Pancreas (tissue), 10 donors: ENCODE results near the gene KIAA1671. TPM values are rescaled to one million over a fixed set of nuclear protein-coding genes. Genes with fewer than 3 reads are reported as not detected.

Experiments
- ATAC-seq, 4 donors: fragments of 200-7000 bp; cut with Tn5 transposase; one replicate each; pipeline versions ENCODE4 v1.8.0 to v1.9.1; 2020; ENCODE audit warnings: mild to moderate bottlenecking in 4 of 4, moderate library complexity in 4 of 4
- DNase-seq, 6 donors: peaks; one replicate each; pipeline ENCODE4 v3.0.0-alpha.2; 2020
- FAIRE-seq: peaks from 2 replicates; lab custom pipeline; 2012; peaks lifted over from hg19 to GRCh38; lab: Jason Lieb, UNC
- H3K27ac ChIP-seq, 4 donors: fragments of 200-600 bp; sonication (generic); 1 replicate in 3 of 4; 2 replicates in 1 of 4; pipeline versions ENCODE4 v1.5.0 to v1.8.0; 2020
- H3K27me3 ChIP-seq, 4 donors: fragments of 200-600 bp; one replicate each; pipeline ENCODE4 v1.8.0; 2021
- H3K36me3 ChIP-seq, 3 donors: fragments of 200-600 bp; sonication (generic) in 1 of 3; one replicate each; pipeline versions ENCODE4 v1.5.0 to v1.8.0; 2020 to 2021
- H3K4me1 ChIP-seq, 3 donors: fragments of 200-600 bp; one replicate each; pipeline ENCODE4 v1.8.0; 2021
- H3K4me3 ChIP-seq, 4 donors: fragments of 200-600 bp; sonication (generic) in 2 of 4; one replicate each; pipeline versions ENCODE4 v1.5.0 to v1.8.0; 2020 to 2021
- H3K9me3 ChIP-seq, 4 donors: fragments of 200-600 bp; one replicate each; pipeline ENCODE4 v1.8.0; 2021
- WGBS, 2 donors: extraction: QIAGEN DNeasy Blood & Tissue Kit; methylation state at CpG; one replicate each; pipeline ENCODE4 v1.1.7; 2013; 5-methylcytosine and 5-hydroxymethylcytosine counted together
- intact Hi-C, 3 donors: fragments of 100-400 bp; cut with DNase I; formaldehyde crosslinking; loops; one replicate each; pipeline versions ENCODE4 v1.11.1 to v1.14.2; 2022
- polyA plus RNA-seq, 2 donors: library from polyadenylated mRNA; stranded (reverse); fragments of 200-250 nt; gene quantifications; one replicate each; pipeline ENCODE4 v1.2.3, GENCODE V29; 2013
- total RNA-seq, 6 donors: library from RNA; stranded (reverse); fragmentation: NEBNext Ultra II Directional in 4 of 6; extraction: Animal tissue kit (Norgen Biotek cat#: 25700) in 4 of 6; gene quantifications; one replicate each; pipeline versions ENCODE4 v1.2.1 to v1.2.4, GENCODE V29; 2021 to 2023
- TF ChIP-seq, protein P1 (sequence below), 4 donors: fragments of 200-600 bp; sonication (generic) in 3 of 4; IDR thresholded peaks; one replicate each; pipeline versions ENCODE4 v1.5.0 to v1.8.0; 2021; ENCODE audit warnings: antibody characterized with exemption in 4 of 4
- donor health status: healthy with polysubstance abuse.
- donor health status: DM: no; HTN: no; CAD: no; lungs with moderate emphysema.
- donor health status: DM: no; HTN: no; CAD: no.
- donor health status: control.
- donor health status: control.
- donor health status: Bipolar disorder and iron deficiency.
- donor health status: DM: yes; HTN: yes; CAD: no.
- donor health status: DM: no; HTN: no; CAD: no.
- donor health status: DM: no; HTN: no; CAD: no.
- donor health status: DM: yes; HTN: yes; CAD: no.

The KIAA1671 gene
- total and polyA plus RNA-seq, 8 donors: 8.3 to 28.8 (median 19.0) TPM

DNA sequence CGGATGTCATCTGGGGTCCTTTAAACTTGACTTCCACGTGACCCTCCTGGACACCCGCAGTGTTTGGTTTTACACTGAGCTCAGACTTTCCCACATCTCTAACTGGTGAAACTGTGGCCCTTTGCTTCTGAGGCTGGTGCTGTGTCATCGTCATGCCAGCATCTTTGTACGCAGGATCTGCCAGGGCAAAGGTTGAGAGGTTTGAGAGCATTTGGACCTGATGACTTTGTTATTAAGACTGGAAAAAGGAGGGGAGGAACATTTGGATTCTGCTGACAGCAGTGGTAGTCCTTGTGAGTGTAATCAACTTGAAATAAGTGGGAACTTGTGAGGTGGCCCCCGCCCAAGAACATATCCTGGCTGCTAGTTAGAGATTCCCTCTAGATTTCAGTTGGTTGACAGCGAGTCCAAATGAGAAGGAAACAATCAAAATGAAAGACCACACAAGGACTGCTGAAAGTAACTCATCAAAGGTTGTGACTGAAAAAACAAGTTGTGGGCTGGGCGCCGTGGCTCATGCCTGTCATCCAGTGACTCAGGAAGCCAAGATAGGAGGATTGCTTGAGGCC, 102.5 kb downstream of the KIAA1671 start:
- DNase-seq: no peak
- TF ChIP-seq, protein P1, sequence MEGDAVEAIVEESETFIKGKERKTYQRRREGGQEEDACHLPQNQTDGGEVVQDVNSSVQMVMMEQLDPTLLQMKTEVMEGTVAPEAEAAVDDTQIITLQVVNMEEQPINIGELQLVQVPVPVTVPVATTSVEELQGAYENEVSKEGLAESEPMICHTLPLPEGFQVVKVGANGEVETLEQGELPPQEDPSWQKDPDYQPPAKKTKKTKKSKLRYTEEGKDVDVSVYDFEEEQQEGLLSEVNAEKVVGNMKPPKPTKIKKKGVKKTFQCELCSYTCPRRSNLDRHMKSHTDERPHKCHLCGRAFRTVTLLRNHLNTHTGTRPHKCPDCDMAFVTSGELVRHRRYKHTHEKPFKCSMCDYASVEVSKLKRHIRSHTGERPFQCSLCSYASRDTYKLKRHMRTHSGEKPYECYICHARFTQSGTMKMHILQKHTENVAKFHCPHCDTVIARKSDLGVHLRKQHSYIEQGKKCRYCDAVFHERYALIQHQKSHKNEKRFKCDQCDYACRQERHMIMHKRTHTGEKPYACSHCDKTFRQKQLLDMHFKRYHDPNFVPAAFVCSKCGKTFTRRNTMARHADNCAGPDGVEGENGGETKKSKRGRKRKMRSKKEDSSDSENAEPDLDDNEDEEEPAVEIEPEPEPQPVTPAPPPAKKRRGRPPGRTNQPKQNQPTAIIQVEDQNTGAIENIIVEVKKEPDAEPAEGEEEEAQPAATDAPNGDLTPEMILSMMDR (IDR thresholded peaks at IDR 0.05): no peak
- Histone ChIP-seq H3K27ac (no peak overlapping the region), H3K27me3 (no peaks in the 10 kb centered on the region), H3K9me3 (no peaks in the 10 kb centered on the region), H3K36me3 (no peaks in the 10 kb centered on the region), H3K4me3 (no peak overlapping the region), H3K4me1 (peaks cover 0 to 17% (median 6%) of the 10 kb centered on the region in 3 donors)
- intact Hi-C loops: loop anchor here in 2 of 3 donors (5.0 to 10.0 kb wide), 2 partner anchors 103 to 120 kb away; partner anchors contain the start of gene KIAA1671 (in 1 of the 2)
- WGBS, 2 donors: 88 to 90% methylated on average over 9 of the region's 9 CpGs
- FAIRE-seq: no peak
- no peak for ATAC-seq

DNA sequence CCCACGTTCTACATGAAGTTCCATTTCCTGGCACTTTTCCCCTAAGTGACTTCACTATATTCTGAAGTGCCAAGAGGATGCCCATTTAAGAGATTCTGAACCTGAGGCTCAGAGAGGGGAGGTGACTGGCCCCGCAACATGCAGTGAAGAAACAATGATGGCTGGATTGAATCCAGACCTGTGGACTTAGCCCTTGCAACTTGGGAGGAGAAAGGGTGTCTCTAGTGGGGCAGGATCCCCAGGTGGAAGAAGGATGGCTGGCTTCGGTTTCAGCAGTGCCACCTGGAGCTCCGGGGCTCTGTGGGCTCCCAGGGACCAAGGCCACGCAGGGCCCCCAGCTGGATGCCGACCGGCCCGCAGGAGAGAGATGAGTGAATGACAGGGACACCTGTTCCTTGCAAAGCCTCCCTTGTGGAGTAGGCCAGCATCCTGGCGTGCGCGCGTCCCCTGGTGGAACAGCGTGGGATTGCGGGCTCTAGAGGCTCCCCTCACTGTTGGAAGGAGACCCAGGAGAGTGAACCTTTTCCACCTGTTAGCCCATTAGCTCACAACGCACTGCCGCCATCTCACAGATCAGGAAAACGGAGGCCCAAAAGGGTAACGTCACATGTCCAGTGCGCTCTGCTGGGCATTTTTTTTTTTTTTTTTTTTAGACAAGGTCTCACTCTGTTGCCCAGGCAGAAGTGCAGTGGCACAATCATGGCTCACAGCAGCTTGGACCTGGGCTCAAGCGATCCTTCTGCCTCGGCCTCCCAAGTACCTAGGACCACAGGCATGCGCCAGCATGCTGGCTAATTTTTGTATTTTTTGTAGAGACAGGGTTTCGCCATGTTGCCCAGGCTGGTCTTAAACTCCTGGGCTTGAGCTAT, 104.7 kb downstream of the KIAA1671 start:
- Histone ChIP-seq H3K4me1 (peaks cover 0 to 9% (median 3%) of the 10 kb centered on the region in 3 donors), H3K9me3 (no peaks in the 10 kb centered on the region), H3K36me3 (no peaks in the 10 kb centered on the region), H3K27ac (no peak overlapping the region), H3K4me3 (no peak overlapping the region), H3K27me3 (no peaks in the 10 kb centered on the region)
- 34 to 36% methylated on average over 23 of the region's 23 CpGs for WGBS, 2 donors
- TF ChIP-seq, protein P1 (IDR thresholded peaks at IDR 0.05): peak; percentile 51 to 86 (median 82)
- FAIRE-seq (no peak), ATAC-seq (peak; percentile 65 to 94 (median 92)), DNase-seq (peak; percentile 30 to 94 (median 69))
- intact Hi-C loops: loop anchor here in 1 of 3 donors (10.0 kb wide), 1 partner anchor 122 kb away; no protein-coding TSS in a partner anchor

DNA sequence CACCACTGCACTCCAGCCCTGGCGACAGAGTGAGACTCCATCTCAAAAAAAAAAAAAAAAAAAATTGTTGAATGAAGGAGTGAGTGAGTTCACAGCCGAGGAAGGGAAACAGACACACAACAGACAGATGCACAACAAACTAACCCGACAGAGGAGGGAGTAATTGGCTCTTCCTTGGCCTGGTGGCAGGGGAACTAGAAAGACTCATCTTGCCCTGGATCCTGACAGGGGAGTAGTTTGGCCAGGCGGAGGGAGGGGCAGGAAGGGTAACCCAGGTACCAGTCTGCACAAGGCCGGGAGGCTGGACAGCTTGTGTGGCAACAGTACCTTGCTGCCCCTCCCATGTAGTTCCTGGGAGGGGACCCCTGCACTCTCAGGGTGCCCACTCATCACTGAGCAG, 106.9 kb downstream of the KIAA1671 start:
- DNase-seq (no peak), FAIRE-seq (no peak), ATAC-seq (no peak)
- TF ChIP-seq, protein P1 (IDR thresholded peaks at IDR 0.05): no peak
- Histone ChIP-seq H3K4me1 (no peaks in the 10 kb centered on the region), H3K36me3 (no peaks in the 10 kb centered on the region), H3K9me3 (no peaks in the 10 kb centered on the region), H3K4me3 (no peak overlapping the region), H3K27me3 (no peaks in the 10 kb centered on the region), H3K27ac (no peak overlapping the region)
- 88 to 95% methylated on average over 5 of the region's 5 CpGs for WGBS, 2 donors
- intact Hi-C loops: loop anchor here in 1 of 3 donors (10.0 kb wide), 1 partner anchor 125 kb away; no protein-coding TSS in a partner anchor

DNA sequence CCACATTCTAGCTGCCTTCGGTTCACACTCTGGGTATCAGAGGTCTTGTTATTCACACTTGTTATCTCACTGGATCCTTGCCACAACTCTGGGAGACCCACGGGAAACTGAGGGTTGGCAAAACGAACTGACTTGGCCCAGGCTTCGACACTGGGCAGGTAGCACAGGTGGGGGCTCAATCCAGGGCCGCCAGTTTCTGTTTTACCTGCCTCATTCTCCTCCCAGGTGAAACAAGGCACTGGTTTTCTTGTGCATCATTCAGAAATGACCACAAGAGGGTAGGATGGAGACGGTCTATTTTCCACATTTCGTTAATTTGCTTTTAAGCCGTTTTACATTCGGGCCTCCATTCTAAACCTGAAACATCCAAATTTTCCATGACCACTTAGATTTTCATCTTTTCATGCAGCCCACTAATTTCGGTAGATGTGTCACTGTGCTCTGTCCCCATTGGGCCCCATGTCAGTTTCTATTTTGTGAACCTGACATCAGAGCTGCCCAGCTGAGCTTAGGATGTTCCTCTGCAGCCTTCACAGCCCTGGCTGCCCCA, 108.1 kb downstream of the KIAA1671 start:
- no peaks in the 10 kb centered on the region for H3K9me3 ChIP-seq
- no peak overlapping the region for H3K4me3 ChIP-seq
- no peak overlapping the region for H3K27ac ChIP-seq
- 49 to 54% methylated on average over 10 of the region's 10 CpGs for WGBS, 2 donors
- ATAC-seq (peak in 1 of 4 donors; percentile 12), DNase-seq (no peak), FAIRE-seq (no peak)
- no peaks in the 10 kb centered on the region for H3K4me1 ChIP-seq
- H3K27me3 ChIP-seq: no peaks in the 10 kb centered on the region
- intact Hi-C loops: loop anchor here in 1 of 3 donors (10.0 kb wide), 1 partner anchor 296 kb away; no protein-coding TSS in a partner anchor
- no peaks in the 10 kb centered on the region for H3K36me3 ChIP-seq
- TF ChIP-seq, protein P1 (IDR thresholded peaks at IDR 0.05): no peak
